GM19025 (cell line): ENCODE results near the gene THSD7B.
"Not testable (repeated sequence)": the region's sequence is repeated elsewhere in the genome, so short reads cannot be mapped to it uniquely, and the experiment has no call there.

Experiments
- ATAC-seq: cut with Tn5 transposase; IDR thresholded peaks from one replicate; pipeline ENCODE4 v1.9.1; 2021; ENCODE audit warnings: mild to moderate bottlenecking, low read depth, moderate library complexity; ENCODE audit not compliant: unreplicated experiment

Gene THSD7B

DNA sequence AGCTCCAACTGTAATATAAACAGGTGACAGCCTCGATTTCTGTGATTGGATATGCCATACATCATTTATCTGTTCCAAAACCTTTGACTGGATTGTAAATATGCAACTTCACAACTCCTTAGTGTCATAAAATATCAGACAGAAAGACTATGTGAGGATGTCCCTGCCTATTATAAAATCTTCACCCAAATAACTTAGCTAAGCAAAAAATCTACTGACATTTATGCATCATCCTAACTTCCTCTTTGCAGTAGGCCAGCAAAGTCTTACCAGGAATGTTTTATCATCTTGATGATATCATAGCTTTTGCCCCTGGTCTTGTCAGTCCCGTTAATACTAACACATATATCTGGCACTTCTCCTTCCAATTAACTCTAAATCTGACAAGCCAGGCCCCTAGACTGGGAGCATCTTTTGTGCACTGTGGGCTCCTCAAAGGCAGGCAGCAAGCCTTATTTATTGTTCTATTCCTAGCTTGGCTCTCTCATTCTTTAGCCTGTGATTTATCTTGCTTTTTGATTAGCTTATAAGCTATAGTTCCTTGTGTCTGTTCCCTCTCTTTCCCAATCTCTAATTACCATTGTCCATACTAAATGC is 842.5 kb downstream of the THSD7B start:
- no peak for ATAC-seq

DNA sequence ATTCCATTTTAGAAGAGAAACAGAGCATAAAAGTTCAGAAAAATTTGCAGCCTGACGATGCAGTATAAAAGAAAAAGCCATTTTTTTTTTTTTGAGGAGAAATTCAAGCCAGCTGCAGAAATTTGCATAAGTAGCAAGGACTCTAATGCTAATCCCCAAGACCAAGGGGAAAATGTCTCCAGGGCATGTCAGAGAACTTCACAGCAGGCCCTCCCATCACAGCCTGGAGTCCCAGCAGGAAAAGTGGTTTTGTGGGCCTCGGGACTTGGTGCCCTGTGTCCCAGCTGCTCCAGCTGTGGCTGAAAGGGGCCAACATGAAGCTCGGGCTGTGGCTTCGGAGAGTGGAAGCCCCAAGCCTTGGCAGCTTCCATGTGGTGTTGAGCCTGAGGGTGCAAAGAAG is 873.6 kb downstream of the THSD7B start:
- ATAC-seq, result no peak

DNA sequence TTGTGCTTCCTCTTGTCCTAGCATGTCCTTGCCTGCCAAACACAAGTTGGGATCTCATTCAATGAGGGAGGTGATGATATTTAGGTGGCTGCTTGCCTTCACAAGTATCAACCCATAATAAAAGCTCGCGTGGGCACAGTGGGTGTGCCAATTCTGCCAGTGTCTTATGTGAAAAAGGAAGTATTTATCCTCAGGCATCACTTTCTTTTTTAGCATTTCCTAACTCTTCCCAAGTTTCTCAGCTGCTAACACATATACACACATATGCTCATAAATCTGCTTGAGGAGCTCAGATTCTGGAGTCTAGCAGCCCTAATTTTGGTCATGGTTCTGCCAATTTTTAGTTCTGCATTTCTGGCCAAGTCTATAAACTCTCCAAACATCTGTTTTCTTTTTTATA is 879.4 kb downstream of the THSD7B start:
- ATAC-seq, result no peak

DNA sequence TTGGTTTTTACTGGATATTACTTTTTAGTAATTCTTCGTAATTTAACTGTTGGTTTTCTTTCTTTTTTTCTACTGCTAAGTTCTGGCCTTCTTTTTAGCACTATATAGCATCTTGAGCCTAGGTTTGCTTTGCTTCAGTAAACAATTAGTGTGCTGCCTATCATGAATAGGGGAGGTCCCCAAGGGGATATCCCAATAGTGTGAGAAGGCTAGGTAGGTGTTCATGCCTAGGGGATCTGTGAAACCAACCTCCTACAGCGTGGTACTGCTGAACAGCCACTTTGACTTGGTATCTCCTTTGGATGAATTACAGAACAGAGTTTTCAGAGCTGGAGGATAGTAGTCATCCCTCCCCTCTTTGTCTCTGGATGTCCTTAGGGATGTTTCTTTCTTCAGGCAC is 888.7 kb downstream of the THSD7B start:
- ATAC-seq, result no peak

DNA sequence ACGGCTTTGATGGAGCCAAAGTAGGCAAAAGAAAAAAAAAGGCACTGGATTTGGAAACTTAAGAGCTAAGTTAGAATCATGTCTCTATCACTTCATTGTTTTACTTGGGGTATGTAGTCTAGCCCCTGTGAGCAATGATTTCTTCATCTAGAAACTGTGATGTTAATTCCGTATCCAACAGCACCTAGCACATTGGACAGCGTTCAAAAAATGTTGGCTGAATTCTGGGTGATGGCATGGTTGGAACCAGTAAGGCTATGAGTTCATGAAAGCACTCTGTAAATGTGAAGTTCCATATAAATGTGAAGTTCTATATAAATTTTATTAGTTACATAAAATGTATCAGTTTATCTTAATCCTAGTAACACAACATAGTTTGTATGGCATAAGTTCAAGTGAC is 890.5 kb downstream of the THSD7B start:
- no peak for ATAC-seq

DNA sequence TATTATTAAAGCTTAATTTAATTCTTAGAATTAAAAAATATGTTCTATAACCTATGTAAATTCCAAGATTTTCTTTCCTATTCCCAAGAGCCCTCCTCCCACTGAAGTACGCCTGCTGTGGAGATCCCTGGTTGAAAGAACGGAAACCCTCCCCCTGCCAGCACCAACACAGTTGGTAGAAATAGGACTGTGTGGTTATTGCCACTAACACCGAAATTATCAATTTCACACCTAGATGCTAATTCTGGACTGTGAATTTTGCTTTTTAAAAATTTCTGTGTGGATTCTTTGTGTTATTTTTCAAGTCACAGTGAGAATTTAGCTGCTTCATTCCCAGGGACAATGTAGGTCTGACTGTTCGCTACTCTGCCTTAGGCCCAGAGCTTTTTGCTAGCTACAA is 893.1 kb downstream of the THSD7B start:
- no peak for ATAC-seq

DNA sequence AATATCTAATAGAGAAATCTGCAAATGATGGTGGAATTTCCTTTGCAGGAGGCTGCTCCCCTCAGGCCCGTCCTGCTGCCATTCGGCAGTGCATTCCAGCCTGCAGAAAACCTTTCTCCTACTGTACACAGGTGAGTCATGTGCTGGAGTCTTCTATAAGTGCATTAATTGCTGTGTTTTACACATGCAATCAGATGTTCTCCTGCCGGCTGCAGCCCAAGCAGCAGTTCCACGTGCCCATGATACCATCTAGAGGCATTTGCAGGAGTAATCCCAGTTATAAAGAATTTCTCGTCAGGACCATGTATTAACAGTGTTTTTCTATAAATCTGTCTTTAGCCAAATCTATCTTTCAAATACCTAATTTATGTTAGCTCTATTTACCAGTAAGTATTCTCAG is 894.3 kb downstream of the THSD7B start:
- no peak for ATAC-seq

DNA sequence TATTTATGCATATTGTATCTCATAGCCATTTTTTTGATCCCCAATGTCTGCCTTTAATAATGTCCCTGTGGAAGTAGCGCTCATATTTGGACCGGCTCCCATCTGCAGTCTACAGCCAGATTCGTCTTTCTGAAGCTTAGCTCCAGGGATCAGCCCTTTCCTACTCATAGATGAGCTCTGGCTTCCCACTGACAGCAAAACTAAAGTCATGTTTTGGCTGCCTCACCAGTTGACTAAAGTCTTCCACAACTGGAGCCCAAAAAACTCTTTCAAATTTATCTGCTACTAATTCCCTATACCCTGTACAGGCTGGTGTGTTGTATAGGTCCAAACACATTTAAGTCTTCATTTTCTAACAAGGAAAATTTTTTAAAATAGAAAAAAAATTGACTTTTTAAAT is 904.8 kb downstream of the THSD7B start:
- no peak for ATAC-seq

DNA sequence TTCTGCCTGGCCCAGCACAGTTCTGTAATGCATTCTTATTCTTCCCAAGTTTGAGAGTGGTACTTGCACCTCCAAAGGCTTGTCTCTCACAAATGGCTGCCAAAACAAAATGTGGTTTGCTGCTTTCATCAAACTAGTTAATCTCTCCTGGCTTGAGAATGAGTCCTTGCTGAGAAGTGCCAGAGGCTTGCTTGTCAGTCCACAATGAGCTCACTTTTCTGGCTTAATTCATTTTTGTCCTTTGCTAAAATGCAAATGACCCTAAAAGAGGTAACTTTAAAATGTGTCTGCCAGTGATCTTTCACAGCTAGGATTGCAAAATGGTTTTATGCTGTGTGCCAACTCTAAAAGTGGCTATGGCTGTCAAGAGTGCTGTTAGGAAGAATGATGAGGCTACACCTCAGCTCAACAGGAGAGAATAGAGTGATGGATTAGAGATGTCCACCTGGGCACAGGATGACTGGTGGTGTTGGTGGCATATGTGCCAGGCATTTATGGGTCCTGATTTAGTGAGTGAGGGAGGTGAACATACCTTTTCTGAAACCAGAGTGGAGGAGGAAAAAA is 907.7 kb downstream of the THSD7B start:
- no peak for ATAC-seq

DNA sequence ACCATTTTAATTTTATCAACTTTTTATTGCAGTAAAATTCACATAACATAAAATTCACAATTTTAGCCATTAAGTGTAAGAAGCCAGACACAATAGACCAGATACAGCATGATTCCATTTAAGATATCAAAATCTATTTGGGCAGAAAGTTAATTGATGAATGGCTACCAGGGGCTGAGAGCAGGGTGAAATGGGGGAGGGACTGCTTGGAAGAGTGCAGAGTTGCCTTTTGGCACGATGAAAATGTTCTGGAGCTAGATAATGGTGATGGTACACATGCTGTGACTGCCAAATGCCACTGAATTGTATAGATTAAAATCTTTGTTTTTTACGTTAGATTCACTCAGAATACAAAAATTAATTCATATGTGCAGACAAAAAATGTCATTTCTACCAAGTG is 909.6 kb downstream of the THSD7B start:
- no peak for ATAC-seq

DNA sequence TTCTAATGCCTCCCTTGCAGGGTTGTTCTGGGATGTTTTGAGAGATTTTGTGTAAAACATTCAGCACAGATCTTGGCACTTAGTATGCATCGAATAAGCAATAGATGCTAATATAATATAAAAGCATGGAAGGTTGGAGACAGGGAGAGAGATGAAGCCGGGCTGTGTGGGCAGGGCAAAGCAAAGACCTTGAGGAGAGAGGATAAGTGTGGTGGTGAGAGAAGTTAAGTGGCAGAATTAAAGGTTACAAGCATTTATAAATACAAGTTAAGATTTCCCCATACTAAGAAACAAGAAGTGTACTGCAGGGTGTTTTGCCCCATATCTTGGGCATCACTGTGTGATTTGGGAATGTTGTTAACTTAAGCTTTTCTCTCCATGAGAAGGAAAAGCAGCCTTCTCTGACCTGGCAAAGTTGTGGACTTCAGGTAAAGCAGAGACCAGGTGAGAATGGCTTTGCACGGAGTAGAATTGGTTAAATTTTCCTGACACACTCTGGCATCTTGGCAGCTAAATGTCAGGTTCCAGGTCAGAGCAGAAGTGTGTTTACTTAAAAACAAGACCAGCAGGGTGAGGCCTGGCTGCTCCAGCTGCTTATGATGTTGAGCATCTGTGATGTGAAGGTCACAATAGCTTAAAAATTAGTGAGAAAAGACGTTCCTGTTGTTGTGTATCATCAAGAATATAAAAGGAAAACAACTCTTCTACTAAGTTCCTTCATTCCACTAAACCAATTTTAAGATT is 910.4 kb downstream of the THSD7B start:
- ATAC-seq, result no peak

DNA sequence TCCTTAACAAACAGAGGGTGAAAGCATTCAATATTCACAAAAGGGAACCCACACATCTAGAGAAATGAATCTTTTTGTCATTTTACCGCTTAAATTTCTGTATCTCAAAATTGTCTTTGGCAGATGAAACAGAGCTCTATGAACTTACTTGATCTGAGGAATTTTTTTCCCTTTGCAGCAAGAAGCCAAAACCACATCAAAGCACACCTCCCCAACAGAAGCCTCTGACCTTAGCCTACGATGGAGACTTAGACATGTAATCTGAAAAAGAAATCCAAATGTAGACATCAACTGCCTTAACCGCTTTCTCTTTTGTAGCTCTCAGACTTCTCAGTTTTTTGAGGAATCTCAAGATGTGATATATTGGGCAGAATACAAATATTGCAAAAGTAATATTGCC is 911.0 kb downstream of the THSD7B start:
- ATAC-seq, result no peak

DNA sequence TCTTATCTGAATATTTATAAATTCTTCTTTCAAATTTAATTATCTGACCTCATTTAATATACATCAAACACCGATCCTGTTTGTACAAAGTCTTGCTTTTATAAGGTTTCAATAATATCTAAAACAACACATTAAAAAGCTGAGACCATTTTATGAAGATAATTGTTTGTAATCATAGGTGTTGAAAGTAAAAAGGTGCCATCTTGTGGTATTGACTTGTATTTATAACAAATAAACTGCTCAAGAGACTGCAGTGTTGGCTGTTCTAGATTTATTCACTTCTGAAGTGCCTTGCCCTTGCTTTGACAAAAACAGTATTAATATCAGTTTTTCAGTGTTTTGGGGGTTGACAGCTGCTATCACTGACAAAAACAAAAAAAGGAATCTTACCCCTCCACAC is 912.1 kb downstream of the THSD7B start:
- ATAC-seq, result no peak

DNA sequence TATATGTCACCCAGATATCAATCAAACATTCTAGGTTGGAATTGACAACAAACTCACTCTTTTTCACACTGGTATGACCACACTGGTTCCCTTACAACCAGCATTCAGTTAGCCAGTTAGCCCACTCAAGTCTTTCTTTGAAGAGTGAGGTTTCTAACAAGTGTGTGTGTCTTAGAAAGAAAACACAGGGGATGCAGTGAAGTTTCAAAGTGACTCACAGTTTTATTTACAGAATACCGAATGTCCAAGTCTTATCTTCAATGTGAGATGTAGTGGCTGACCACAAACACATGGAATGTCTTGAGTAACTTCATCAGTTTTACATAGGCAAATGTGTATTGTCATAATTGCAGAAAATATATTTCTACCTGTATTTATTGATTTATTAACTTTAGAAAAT is 924.2 kb downstream of the THSD7B start:
- ATAC-seq, result no peak

DNA sequence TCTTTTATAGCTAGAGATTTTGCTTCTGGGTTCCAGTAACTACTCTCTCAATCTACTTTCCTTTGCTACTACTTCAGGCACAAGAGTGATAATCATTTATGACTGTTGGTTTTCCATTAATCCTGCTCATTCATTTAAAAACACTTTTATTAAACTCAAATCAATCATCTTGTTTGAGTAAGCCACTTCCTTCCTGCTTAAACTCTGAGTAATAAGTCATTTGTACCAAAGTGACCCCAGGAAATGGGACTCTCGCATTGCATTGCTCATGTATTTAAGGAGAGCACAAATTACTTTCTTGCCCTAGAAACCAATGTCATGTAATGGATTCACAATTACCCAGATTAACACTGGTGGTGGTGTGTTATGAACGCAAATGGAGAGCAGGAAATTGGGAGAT is 928.2 kb downstream of the THSD7B start:
- ATAC-seq, result no peak

DNA sequence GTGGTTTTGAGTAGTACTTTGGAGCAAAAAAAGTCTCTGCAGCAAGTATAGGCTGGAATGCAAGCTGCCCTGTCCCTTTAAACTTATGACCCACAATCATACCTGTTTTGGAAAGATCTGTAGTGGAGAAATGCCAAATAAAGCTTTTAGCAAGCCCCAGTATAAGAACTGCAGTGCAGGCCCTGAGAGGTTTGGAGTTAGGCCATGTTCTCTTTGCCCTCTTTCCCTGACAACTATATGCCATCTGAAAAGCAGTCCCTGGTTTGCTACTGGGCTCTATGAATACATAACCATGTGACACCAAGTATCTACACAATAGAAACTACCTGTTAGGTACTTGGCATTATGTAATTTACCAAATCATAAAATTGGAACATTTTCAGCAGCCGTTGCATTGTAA is 931.6 kb downstream of the THSD7B start:
- ATAC-seq, result no peak

DNA sequence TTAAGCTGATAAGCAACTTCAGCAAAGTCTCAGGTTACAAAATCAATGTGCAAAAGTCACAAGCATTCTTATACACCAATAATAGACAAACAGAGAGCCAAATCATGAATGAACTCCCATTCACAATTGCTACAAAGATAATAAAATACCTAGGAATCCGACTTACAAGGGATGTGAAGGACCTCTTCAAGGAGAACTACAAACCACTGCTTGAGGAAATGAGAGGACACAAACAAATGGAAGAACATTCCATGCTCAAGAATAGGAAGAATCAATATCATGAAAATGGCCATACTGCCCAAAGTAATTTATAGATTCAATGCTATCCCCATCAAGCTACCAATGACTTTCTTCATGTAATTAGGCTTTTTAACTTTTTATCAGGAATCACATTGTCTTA is 934.9 kb downstream of the THSD7B start:
- not testable (repeated sequence) for ATAC-seq

DNA sequence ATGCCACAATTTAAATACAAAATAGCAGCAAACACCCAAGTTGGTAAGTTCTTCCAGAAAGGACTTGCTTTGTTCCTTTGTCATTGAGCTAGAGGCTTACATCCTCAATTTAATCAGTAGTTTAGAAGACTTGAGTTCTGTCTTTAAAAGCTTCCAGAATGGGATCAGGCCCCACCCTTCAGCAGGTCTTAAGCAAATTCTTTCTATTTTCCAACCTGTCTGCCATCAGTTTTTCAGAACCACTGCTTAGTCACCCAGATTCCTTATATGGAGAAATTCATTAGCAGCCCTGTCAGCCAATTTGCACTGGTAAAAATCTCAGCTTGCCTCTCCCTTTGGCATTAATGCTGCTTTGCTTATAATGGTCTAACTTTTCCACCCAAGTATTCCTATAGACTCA is 935.3 kb downstream of the THSD7B start:
- no peak for ATAC-seq

DNA sequence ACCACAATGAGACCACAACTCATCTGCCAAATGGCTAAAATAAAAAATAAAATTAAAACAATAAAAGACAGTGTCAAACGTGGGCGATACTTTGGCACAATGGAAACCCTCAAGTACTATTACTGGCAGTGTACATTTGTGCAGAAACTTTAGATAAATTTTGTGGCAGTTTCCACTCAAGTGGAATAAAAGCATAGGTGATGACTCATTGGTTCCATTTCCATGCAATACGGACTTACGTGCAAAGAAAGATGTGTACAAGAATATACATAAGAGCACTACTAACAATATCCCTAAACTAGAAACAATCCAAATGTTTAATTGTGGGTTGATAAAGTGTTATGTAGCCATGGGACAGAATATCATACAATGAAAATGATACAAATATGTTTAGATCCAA is 940.0 kb downstream of the THSD7B start:
- no peak for ATAC-seq

DNA sequence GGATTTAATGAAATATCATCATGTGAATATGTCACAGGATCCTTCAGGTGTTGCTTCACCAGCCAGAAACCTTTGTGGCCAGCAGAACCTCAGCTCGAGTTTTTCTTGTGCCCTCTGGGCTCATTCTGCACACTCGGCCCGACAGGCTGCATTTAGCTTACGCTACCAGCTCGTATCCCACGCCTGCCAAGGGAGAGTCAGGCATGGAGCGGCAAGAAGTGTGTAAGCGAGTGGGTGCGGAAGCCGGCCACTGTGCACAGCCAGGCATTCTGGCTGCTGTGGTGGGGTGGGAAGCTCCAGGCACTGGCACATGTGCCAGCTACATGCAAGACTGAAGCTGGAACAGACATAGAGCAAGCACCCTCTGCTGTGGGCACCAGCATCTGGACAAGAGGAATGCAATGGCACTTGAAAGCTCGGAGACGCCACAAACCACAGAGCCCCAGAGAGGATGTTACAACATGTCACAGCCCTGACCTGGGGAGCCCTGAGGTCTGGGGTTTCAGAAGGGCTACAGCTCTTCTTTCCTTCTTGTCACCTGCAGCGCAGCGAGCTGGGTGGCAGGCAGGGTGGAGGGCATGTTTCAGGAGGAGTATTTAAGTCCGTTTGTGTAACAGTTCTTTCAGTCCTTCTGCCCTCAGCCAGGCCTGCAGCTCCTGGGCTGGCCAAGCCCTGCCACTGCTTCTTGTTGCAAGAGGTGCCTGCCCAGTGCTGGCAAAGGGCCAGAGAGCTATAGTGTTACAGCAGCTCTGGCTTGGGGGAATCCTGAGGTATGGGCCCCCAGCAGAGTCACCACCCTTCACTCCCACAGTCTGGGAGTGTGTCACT is 941.7 kb downstream of the THSD7B start:
- ATAC-seq, result no peak

DNA sequence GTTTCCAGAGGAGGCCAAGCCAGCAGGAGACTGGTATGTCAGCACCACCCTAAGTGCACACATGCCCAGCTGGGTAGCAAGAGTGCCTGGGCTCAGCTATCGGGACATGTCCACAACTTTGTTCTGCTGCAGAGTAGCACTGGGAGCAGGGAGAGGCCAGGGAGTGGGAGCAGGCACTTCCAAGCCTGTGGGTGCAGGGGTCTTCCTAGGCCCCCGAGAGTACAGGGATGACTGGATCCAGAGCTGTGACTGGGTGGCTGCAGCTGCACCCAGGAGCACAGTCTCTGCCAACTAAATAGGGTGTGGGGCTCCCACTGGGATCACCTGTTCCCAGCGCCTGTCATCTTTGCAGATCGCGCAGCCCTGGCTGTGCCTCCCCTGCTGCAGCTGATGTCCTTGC is 943.0 kb downstream of the THSD7B start:
- no peak for ATAC-seq
